ENCODE results near the gene MAML2. TPM values are rescaled to one million over a fixed set of nuclear protein-coding genes. Genes with fewer than 3 reads are reported as not detected.

Gene MAML2
- total and polyA plus RNA-seq, 2 experiments from 2014 or later, result 2.0 to 7.1 TPM

DNA sequence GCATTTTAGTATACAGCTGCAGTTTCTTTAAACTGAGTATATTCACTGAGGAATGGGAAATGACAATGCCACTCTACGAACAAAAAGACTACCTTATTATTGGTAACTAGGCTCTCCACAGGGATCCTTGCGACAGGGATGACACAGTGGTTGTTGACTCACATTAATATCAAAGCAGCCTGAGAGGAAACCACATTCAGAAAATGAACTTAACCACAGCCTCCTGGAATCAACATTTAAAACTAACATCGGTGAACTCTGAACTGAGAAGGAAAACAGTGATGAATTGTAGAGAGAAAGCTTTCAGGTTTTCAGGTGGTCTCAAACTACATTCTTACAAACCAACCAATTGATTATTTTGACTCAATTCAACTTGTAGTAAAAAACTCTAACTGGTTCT is 328.8 kb downstream of the MAML2 start:
- Histone ChIP-seq H3F3A (replicated peaks; ENCODE audit: low read depth) (no peaks in the 10 kb centered on the region), H4K20me1 (replicated peaks; ENCODE audit: insufficient read depth) (no peaks in the 10 kb centered on the region), H3K27ac (ENCODE audit: low read depth) (peak overlapping the region; percentile 40; the same call in 1 of the 2 replicates), H3K27me3 (ENCODE audit: insufficient read depth) (no peaks in the 10 kb centered on the region), H3K79me2 (replicated peaks; ENCODE audit: insufficient read depth) (no peaks in the 10 kb centered on the region), H3K4me2 (0 out of 2 replicates have a peak overlapping the region, but pooled peaks have one; percentile 21), H3K9me2 (ENCODE audit: insufficient read depth) (no peaks in the 10 kb centered on the region), H3K4me3 (no peak overlapping the region), H2AFZ (no peak overlapping the region), H3K4me1 (ENCODE audit: insufficient read depth) (peaks cover 43% of the 10 kb centered on the region), H3K36me3 (ENCODE audit: insufficient read depth) (no peaks in the 10 kb centered on the region)
- H3K4me1 Mint-ChIP-seq, result peaks cover 38% of the 10 kb centered on the region
- no peak for DNase-seq (ENCODE audit: low spot score)
- no peak overlapping the region for H3K4me3 Mint-ChIP-seq
- H3K27me3 Mint-ChIP-seq (ENCODE audit: insufficient read depth, low read depth, poor library complexity), result peaks cover 4% of the 10 kb centered on the region
- peak; percentile 18; the same call in 2 of the 3 replicates for ATAC-seq
- peak overlapping the region; percentile 32; the same call in 1 of the 2 replicates for H3K27ac Mint-ChIP-seq
- H3K9me3 Mint-ChIP-seq, result no peaks in the 10 kb centered on the region
- TF ChIP-seq ZNF331 (CRISPR knock-in tag; IDR thresholded peaks at IDR 0.05; ENCODE audit: low read depth) (no peak), POLR2AphosphoS5 (IDR thresholded peaks at IDR 0.05; ENCODE audit: low read depth) (no peak)
- TF ChIP-seq, protein P1, sequence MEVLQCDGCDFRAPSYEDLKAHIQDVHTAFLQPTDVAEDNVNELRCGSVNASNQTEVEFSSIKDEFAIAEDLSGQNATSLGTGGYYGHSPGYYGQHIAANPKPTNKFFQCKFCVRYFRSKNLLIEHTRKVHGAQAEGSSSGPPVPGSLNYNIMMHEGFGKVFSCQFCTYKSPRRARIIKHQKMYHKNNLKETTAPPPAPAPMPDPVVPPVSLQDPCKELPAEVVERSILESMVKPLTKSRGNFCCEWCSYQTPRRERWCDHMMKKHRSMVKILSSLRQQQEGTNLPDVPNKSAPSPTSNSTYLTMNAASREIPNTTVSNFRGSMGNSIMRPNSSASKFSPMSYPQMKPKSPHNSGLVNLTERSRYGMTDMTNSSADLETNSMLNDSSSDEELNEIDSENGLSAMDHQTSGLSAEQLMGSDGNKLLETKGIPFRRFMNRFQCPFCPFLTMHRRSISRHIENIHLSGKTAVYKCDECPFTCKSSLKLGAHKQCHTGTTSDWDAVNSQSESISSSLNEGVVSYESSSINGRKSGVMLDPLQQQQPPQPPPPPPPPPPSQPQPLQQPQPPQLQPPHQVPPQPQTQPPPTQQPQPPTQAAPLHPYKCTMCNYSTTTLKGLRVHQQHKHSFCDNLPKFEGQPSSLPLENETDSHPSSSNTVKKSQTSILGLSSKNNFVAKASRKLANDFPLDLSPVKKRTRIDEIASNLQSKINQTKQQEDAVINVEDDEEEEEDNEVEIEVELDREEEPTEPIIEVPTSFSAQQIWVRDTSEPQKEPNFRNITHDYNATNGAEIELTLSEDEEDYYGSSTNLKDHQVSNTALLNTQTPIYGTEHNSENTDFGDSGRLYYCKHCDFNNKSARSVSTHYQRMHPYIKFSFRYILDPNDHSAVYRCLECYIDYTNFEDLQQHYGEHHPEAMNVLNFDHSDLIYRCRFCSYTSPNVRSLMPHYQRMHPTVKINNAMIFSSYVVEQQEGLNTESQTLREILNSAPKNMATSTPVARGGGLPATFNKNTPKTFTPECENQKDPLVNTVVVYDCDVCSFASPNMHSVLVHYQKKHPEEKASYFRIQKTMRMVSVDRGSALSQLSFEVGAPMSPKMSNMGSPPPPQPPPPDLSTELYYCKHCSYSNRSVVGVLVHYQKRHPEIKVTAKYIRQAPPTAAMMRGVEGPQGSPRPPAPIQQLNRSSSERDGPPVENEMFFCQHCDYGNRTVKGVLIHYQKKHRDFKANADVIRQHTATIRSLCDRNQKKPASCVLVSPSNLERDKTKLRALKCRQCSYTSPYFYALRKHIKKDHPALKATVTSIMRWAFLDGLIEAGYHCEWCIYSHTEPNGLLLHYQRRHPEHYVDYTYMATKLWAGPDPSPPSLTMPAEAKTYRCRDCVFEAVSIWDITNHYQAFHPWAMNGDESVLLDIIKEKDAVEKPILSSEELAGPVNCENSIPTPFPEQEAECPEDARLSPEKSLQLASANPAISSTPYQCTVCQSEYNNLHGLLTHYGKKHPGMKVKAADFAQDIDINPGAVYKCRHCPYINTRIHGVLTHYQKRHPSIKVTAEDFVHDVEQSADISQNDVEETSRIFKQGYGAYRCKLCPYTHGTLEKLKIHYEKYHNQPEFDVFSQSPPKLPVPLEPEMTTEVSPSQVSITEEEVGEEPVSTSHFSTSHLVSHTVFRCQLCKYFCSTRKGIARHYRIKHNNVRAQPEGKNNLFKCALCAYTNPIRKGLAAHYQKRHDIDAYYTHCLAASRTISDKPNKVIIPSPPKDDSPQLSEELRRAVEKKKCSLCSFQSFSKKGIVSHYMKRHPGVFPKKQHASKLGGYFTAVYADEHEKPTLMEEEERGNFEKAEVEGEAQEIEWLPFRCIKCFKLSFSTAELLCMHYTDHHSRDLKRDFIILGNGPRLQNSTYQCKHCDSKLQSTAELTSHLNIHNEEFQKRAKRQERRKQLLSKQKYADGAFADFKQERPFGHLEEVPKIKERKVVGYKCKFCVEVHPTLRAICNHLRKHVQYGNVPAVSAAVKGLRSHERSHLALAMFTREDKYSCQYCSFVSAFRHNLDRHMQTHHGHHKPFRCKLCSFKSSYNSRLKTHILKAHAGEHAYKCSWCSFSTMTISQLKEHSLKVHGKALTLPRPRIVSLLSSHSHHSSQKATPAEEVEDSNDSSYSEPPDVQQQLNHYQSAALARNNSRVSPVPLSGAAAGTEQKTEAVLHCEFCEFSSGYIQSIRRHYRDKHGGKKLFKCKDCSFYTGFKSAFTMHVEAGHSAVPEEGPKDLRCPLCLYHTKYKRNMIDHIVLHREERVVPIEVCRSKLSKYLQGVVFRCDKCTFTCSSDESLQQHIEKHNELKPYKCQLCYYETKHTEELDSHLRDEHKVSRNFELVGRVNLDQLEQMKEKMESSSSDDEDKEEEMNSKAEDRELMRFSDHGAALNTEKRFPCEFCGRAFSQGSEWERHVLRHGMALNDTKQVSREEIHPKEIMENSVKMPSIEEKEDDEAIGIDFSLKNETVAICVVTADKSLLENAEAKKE (CRISPR knock-in tag; IDR thresholded peaks at IDR 0.05), result no peak
- no peaks in the 10 kb centered on the region for H3K36me3 Mint-ChIP-seq (ENCODE audit: low read depth)

DNA sequence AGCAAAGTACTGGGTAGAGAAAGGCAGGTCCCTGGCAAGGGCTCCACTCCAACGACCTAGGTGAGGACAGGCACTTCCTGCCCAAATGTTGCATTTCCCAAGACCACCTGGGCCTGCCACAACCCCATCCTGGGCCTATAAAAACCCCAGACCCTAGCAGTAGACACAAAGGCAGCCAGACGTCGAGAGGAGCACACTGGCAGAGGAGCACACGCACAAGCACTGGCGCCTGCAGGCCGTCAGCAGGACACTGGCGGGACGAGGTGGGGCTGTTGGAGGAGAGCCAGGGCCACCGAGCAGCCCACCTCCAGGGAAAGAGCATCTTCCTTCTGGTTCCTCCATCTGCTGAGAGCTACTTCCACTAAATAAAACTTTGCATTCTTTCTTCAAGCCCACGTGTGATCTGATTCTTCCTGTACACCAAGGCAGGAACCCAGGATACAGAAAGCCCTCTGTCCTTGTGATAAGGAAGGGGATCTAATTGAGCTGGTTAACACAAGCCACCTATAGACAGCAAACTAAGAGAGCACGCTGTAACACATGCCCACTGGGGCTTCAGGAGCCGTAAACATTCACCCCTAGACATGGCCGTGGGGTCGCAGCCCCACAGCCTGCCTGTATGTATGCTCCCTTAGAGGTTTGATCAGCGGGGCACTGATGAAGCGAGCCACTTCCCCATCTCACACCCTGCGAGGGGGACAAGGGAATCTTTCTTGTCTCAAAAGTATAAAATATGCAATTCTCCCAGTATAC is 329.4 kb downstream of the MAML2 start:
- peak overlapping the region; percentile 21; the same call in 1 of the 2 replicates for H3K4me2 ChIP-seq
- ATAC-seq, result peak; percentile 68
- H3K27ac Mint-ChIP-seq, result no peak overlapping the region; the same call in 1 of the 2 replicates
- TF ChIP-seq, protein P2, sequence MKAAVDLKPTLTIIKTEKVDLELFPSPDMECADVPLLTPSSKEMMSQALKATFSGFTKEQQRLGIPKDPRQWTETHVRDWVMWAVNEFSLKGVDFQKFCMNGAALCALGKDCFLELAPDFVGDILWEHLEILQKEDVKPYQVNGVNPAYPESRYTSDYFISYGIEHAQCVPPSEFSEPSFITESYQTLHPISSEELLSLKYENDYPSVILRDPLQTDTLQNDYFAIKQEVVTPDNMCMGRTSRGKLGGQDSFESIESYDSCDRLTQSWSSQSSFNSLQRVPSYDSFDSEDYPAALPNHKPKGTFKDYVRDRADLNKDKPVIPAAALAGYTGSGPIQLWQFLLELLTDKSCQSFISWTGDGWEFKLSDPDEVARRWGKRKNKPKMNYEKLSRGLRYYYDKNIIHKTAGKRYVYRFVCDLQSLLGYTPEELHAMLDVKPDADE (IDR thresholded peaks at IDR 0.05), result no peak
- TF ChIP-seq ZNF114 (CRISPR knock-in tag; IDR thresholded peaks at IDR 0.05), result no peak
- TF ChIP-seq NANOG (IDR thresholded peaks at IDR 0.05; ENCODE audit: borderline replicate concordance), result no peak
- TF ChIP-seq EZH2phosphoT487 (IDR thresholded peaks at IDR 0.05; ENCODE audit: unreplicated experiment), result no peak
- TF ChIP-seq POLR2AphosphoS5 (IDR thresholded peaks at IDR 0.05; ENCODE audit: low read depth), result no peak
- TF ChIP-seq, protein P3, sequence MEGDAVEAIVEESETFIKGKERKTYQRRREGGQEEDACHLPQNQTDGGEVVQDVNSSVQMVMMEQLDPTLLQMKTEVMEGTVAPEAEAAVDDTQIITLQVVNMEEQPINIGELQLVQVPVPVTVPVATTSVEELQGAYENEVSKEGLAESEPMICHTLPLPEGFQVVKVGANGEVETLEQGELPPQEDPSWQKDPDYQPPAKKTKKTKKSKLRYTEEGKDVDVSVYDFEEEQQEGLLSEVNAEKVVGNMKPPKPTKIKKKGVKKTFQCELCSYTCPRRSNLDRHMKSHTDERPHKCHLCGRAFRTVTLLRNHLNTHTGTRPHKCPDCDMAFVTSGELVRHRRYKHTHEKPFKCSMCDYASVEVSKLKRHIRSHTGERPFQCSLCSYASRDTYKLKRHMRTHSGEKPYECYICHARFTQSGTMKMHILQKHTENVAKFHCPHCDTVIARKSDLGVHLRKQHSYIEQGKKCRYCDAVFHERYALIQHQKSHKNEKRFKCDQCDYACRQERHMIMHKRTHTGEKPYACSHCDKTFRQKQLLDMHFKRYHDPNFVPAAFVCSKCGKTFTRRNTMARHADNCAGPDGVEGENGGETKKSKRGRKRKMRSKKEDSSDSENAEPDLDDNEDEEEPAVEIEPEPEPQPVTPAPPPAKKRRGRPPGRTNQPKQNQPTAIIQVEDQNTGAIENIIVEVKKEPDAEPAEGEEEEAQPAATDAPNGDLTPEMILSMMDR (conservative IDR thresholded peaks at IDR 0.05; ENCODE audit: low read depth in 2 of 2), result no peak
- no peak for TF ChIP-seq STAT1 (IDR thresholded peaks at IDR 0.05; ENCODE audit: unreplicated experiment)

More for the DNA sequence above, 329.4 kb downstream of the MAML2 start:
- Histone ChIP-seq H3K79me2 (replicated peaks; ENCODE audit: insufficient read depth) (no peaks in the 10 kb centered on the region), H3K4me3 (no peak overlapping the region), H3K9me2 (ENCODE audit: insufficient read depth) (no peaks in the 10 kb centered on the region), H2AFZ (no peak overlapping the region), H3K27me3 (ENCODE audit: insufficient read depth) (no peaks in the 10 kb centered on the region), H4K20me1 (replicated peaks; ENCODE audit: insufficient read depth) (no peaks in the 10 kb centered on the region), H3K4me1 (ENCODE audit: insufficient read depth) (peaks cover 49% of the 10 kb centered on the region), H3K36me3 (ENCODE audit: insufficient read depth) (no peaks in the 10 kb centered on the region), H3F3A (replicated peaks; ENCODE audit: low read depth) (no peaks in the 10 kb centered on the region), H3K27ac (ENCODE audit: low read depth) (peak overlapping the region; percentile 40)
- H3K4me1 Mint-ChIP-seq, result peaks cover 43% of the 10 kb centered on the region
- peaks cover 4% of the 10 kb centered on the region for H3K27me3 Mint-ChIP-seq (ENCODE audit: insufficient read depth, low read depth, poor library complexity)
- no peak overlapping the region for H3K4me3 Mint-ChIP-seq
- H3K9me3 Mint-ChIP-seq, result no peaks in the 10 kb centered on the region
- H3K36me3 Mint-ChIP-seq (ENCODE audit: low read depth), result no peaks in the 10 kb centered on the region
- no peak for DNase-seq (ENCODE audit: low spot score)

Measured in GM23338 (cell line).